Frontal cortex (tissue), 4 donors: Measurements from ENCODE around the gene PLCB4. TPM values are rescaled to one million over a fixed set of nuclear protein-coding genes. Genes with fewer than 3 reads are reported as not detected.

ENCODE experiments used
- DNase-seq, 2 donors: peaks; one replicate each; pipeline ENCODE4 v3.0.0; 2012; ENCODE audit warnings: low spot score in 2 of 2
- FAIRE-seq: peaks from 2 replicates; lab custom pipeline; 2012; peaks lifted over from hg19 to GRCh38; lab: Jason Lieb, UNC
- total RNA-seq: library from RNA; depleted of rRNA; stranded (reverse); fragments of >200 nt; gene quantifications from one replicate; pipeline ENCODE4 v1.2.3, GENCODE V29; 2014
- donor health status: control.
- donor health status: control.
- donor health status: control.

Gene PLCB4
- total RNA-seq, 1 donor from 2014 or later, result 11.8 TPM

- no peak for FAIRE-seq
- no peak for DNase-seq
Observed at GRCh38 chr20:9093218-9093957, 24.5 kb downstream of the PLCB4 start.

GRCh38 chr20:9099372-9099771 lies 30.5 kb downstream of the PLCB4 start:
- FAIRE-seq, result no peak
- DNase-seq, result no peak

- no peak for DNase-seq
- FAIRE-seq, result no peak
Observed at GRCh38 chr20:9100691-9101090, 31.8 kb downstream of the PLCB4 start.

- DNase-seq (no peak), FAIRE-seq (no peak)
Observed at GRCh38 chr20:9102456-9102855, 33.6 kb downstream of the PLCB4 start.

- DNase-seq (no peak), FAIRE-seq (no peak)
Observed at GRCh38 chr20:9103955-9104354, 35.1 kb downstream of the PLCB4 start.

GRCh38 chr20:9108260-9108659 lies 39.4 kb downstream of the PLCB4 start:
- FAIRE-seq (no peak), DNase-seq (no peak)

GRCh38 chr20:9109566-9109965 lies 40.7 kb downstream of the PLCB4 start:
- no peak for FAIRE-seq
- no peak for DNase-seq

GRCh38 chr20:9110365-9110764 lies 41.5 kb downstream of the PLCB4 start:
- DNase-seq (no peak), FAIRE-seq (no peak)

GRCh38 chr20:9110916-9111432 lies 42.1 kb downstream of the PLCB4 start:
- no peak for FAIRE-seq

GRCh38 chr20:9112541-9113515 lies 43.9 kb downstream of the PLCB4 start:
- DNase-seq, result no peak
- FAIRE-seq, result no peak

More at GRCh38 chr20:9110916-9111432, 42.1 kb downstream of the PLCB4 start:
- DNase-seq, result no peak

- no peak for FAIRE-seq
- no peak for DNase-seq
Observed at GRCh38 chr20:9114709-9115108, 45.8 kb downstream of the PLCB4 start.

- no peak for DNase-seq
- no peak for FAIRE-seq
Observed at GRCh38 chr20:9117548-9117947, 48.7 kb downstream of the PLCB4 start.

GRCh38 chr20:9119776-9120175 lies 50.9 kb downstream of the PLCB4 start:
- FAIRE-seq (no peak), DNase-seq (no peak)

GRCh38 chr20:9121211-9121610 lies 52.3 kb downstream of the PLCB4 start:
- FAIRE-seq (no peak), DNase-seq (no peak)

- no peak for DNase-seq
- no peak for FAIRE-seq
Observed at GRCh38 chr20:9122571-9122970, 53.7 kb downstream of the PLCB4 start.

GRCh38 chr20:9126527-9126926 lies 57.6 kb downstream of the PLCB4 start:
- no peak for DNase-seq
- FAIRE-seq, result no peak

GRCh38 chr20:9128568-9128967 lies 59.7 kb downstream of the PLCB4 start:
- FAIRE-seq (no peak), DNase-seq (no peak)

GRCh38 chr20:9129756-9130155 lies 60.9 kb downstream of the PLCB4 start:
- FAIRE-seq (no peak), DNase-seq (no peak)

- DNase-seq (no peak), FAIRE-seq (no peak)
Observed at GRCh38 chr20:9130521-9130920, 61.6 kb downstream of the PLCB4 start.

GRCh38 chr20:9131841-9132240 lies 63.0 kb downstream of the PLCB4 start:
- no peak for DNase-seq
- no peak for FAIRE-seq

GRCh38 chr20:9134346-9134745 lies 65.5 kb downstream of the PLCB4 start:
- FAIRE-seq (no peak), DNase-seq (no peak)
